ENCODE data around the gene LCE2A.

- no peak for TF ChIP-seq EZH2 (IDR thresholded peaks at IDR 0.05; ENCODE audit: low read length)
- no peak for TF ChIP-seq CTCF (optimal IDR thresholded peaks at IDR 0.05 in 1 of 3, IDR thresholded peaks at IDR 0.05 in 1 of 3, conservative IDR thresholded peaks at IDR 0.05 in 1 of 3; ENCODE audit: extremely low read depth in 1 of 3, insufficient read depth in 2 of 3, low read length in 3 of 3)
Measured at GRCh38 chr1:152697701-152698600, at the start of gene LCE2A.
